ENCODE measurements around the gene CDKN2D. TPM values are rescaled to one million over a fixed set of nuclear protein-coding genes. Genes with fewer than 3 reads are reported as not detected.

CDKN2D gene
- total and polyA plus RNA-seq, 2 of the 13 experiments (the other 11 are each of a cell fraction or from before 2014, with no cell fraction given): 5.4 to 8.6 TPM

GRCh38 chr19:10555610-10555973 is 13.2 kb downstream of the CDKN2D start (continued):
- TF ChIP-seq, protein P1, sequence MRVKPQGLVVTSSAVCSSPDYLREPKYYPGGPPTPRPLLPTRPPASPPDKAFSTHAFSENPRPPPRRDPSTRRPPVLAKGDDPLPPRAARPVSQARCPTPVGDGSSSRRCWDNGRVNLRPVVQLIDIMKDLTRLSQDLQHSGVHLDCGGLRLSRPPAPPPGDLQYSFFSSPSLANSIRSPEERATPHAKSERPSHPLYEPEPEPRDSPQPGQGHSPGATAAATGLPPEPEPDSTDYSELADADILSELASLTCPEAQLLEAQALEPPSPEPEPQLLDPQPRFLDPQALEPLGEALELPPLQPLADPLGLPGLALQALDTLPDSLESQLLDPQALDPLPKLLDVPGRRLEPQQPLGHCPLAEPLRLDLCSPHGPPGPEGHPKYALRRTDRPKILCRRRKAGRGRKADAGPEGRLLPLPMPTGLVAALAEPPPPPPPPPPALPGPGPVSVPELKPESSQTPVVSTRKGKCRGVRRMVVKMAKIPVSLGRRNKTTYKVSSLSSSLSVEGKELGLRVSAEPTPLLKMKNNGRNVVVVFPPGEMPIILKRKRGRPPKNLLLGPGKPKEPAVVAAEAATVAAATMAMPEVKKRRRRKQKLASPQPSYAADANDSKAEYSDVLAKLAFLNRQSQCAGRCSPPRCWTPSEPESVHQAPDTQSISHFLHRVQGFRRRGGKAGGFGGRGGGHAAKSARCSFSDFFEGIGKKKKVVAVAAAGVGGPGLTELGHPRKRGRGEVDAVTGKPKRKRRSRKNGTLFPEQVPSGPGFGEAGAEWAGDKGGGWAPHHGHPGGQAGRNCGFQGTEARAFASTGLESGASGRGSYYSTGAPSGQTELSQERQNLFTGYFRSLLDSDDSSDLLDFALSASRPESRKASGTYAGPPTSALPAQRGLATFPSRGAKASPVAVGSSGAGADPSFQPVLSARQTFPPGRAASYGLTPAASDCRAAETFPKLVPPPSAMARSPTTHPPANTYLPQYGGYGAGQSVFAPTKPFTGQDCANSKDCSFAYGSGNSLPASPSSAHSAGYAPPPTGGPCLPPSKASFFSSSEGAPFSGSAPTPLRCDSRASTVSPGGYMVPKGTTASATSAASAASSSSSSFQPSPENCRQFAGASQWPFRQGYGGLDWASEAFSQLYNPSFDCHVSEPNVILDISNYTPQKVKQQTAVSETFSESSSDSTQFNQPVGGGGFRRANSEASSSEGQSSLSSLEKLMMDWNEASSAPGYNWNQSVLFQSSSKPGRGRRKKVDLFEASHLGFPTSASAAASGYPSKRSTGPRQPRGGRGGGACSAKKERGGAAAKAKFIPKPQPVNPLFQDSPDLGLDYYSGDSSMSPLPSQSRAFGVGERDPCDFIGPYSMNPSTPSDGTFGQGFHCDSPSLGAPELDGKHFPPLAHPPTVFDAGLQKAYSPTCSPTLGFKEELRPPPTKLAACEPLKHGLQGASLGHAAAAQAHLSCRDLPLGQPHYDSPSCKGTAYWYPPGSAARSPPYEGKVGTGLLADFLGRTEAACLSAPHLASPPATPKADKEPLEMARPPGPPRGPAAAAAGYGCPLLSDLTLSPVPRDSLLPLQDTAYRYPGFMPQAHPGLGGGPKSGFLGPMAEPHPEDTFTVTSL (CRISPR knock-in tag; IDR thresholded peaks at IDR 0.05; ENCODE audit: borderline replicate concordance): no peak

GRCh38 chr19:10554760-10555609 is 13.8 kb downstream of the CDKN2D start:
- no peak overlapping the region for H3K4me2 ChIP-seq (ENCODE audit: low read depth, low read length)
- no peak overlapping the region for H3K27ac ChIP-seq (ENCODE audit: extremely low read length, insufficient read depth, low read length)
- in situ Hi-C loops (cut with HindIII; ENCODE audit: extremely low pct_ligation_motif_present, low pct_unique_long_range_greater_than_20kb) (no loop called here), intact Hi-C loops (cut with micrococcal nuclease; ENCODE audit: unreplicated experiment) (no loop called here)
- H3K9me3 ChIP-seq (ENCODE audit: low read length): no peaks in the 10 kb centered on the region
- BruUV-seq (replicated peaks): no TSS peak
- POLR2A ChIA-PET: interaction anchor here (1.6 kb wide), 1 partner anchor 20 kb away, joined by 3 read pairs; no protein-coding TSS in a partner anchor
- CTCF ChIA-PET (ENCODE audit: low intra/inter-chr PET ratio, low total read pairs): no interaction called here
- H4K20me1 ChIP-seq (ENCODE audit: insufficient read depth, low read length): no peaks in the 10 kb centered on the region
- H3K36me3 ChIP-seq (replicated peaks in 1 of 2; ENCODE audit: control insufficient read depth in 1 of 2, insufficient read depth in 2 of 2, low read length in 2 of 2): peaks cover 21 to 72% of the 10 kb centered on the region in 2 experiments
- H3K79me2 ChIP-seq (ENCODE audit: insufficient read depth, low read length): no peaks in the 10 kb centered on the region
- H3K9ac ChIP-seq (ENCODE audit: insufficient read depth, low read depth, low read length): no peak overlapping the region
- no peaks in the 10 kb centered on the region for H3K27me3 ChIP-seq (ENCODE audit: control insufficient read depth in 1 of 2, insufficient read depth in 2 of 2, low read length in 2 of 2)
- no peak overlapping the region for H3K4me3 ChIP-seq (replicated peaks in 1 of 3; ENCODE audit: insufficient read depth in 1 of 3, low read depth in 2 of 3, low read length in 3 of 3)
- no peak overlapping the region for H2AFZ ChIP-seq (ENCODE audit: low read length)
- WGBS (ENCODE audit: low lambda C conversion rate): 93% methylated on average over 30 of the region's 30 CpGs
- H3K4me1 ChIP-seq (ENCODE audit: insufficient read depth, low read length): no peaks in the 10 kb centered on the region
- ATAC-seq: peak; percentile 19; the same call in 2 of the 3 replicates
- FAIRE-seq: no peak
- no peak for DNase-seq (ENCODE audit: low spot score)
- TF ChIP-seq, protein P2, sequence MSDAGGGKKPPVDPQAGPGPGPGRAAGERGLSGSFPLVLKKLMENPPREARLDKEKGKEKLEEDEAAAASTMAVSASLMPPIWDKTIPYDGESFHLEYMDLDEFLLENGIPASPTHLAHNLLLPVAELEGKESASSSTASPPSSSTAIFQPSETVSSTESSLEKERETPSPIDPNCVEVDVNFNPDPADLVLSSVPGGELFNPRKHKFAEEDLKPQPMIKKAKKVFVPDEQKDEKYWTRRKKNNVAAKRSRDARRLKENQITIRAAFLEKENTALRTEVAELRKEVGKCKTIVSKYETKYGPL (CRISPR knock-in tag; IDR thresholded peaks at IDR 0.05): no peak
- TF ChIP-seq, protein P3, sequence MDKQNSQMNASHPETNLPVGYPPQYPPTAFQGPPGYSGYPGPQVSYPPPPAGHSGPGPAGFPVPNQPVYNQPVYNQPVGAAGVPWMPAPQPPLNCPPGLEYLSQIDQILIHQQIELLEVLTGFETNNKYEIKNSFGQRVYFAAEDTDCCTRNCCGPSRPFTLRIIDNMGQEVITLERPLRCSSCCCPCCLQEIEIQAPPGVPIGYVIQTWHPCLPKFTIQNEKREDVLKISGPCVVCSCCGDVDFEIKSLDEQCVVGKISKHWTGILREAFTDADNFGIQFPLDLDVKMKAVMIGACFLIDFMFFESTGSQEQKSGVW (CRISPR knock-in tag; IDR thresholded peaks at IDR 0.05; ENCODE audit: borderline replicate concordance): no peak
- no peak for TF ChIP-seq SMAD1 (CRISPR knock-in tag; IDR thresholded peaks at IDR 0.05; ENCODE audit: borderline replicate concordance, low read depth)
- TF ChIP-seq CHD2 (IDR thresholded peaks at IDR 0.05; ENCODE audit: low read depth, low read length): no peak
- TF ChIP-seq ATF7-NPFF (CRISPR knock-in tag; IDR thresholded peaks at IDR 0.05; ENCODE audit: low read depth): no peak
- no peak for TF ChIP-seq TGIF2 (CRISPR knock-in tag; IDR thresholded peaks at IDR 0.05)
- TF ChIP-seq ZNF841 (CRISPR knock-in tag; IDR thresholded peaks at IDR 0.05; ENCODE audit: borderline replicate concordance): no peak
- 0 out of 2 replicates have a peak, but pooled peaks have one; percentile 26 for TF ChIP-seq RBFOX2 (IDR thresholded peaks at IDR 0.05; ENCODE audit: low read depth, low read length)
- no peak for TF ChIP-seq GATAD1 (CRISPR knock-in tag; IDR thresholded peaks at IDR 0.05)
- TF ChIP-seq POLR2A (IDR thresholded peaks at IDR 0.05; ENCODE audit: insufficient read depth in 1 of 2, low read depth in 2 of 2, low read length in 2 of 2): 0 out of 4 replicates have a peak, but pooled peaks of 1 of the 2 experiments have one; percentile 23
- TF ChIP-seq, protein P4, sequence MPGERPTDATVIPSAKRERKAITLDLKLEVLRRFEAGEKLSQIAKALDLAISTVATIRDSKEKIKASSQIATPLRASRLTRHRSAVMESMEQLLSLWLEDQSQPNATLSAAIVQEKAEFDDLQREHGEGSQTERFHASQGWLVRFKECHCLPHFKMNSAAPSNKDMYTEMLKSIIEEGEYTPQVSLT (CRISPR knock-in tag; IDR thresholded peaks at IDR 0.05; ENCODE audit: borderline replicate concordance, low read depth): no peak
- no peak for TF ChIP-seq CENPX (CRISPR knock-in tag; IDR thresholded peaks at IDR 0.05)
- no peak for TF ChIP-seq ZNF564 (CRISPR knock-in tag; IDR thresholded peaks at IDR 0.05)
- TF ChIP-seq AGO2 (optimal IDR thresholded peaks at IDR 0.05; ENCODE audit: low read depth, low read length): peak; percentile 62

Data from HepG2 (cell line).